Measurements from ENCODE around the gene HOTAIR.
A peak's percentile ranks its signal among the peaks of the same experiment; 100 is the strongest.

Gene HOTAIR

DNA sequence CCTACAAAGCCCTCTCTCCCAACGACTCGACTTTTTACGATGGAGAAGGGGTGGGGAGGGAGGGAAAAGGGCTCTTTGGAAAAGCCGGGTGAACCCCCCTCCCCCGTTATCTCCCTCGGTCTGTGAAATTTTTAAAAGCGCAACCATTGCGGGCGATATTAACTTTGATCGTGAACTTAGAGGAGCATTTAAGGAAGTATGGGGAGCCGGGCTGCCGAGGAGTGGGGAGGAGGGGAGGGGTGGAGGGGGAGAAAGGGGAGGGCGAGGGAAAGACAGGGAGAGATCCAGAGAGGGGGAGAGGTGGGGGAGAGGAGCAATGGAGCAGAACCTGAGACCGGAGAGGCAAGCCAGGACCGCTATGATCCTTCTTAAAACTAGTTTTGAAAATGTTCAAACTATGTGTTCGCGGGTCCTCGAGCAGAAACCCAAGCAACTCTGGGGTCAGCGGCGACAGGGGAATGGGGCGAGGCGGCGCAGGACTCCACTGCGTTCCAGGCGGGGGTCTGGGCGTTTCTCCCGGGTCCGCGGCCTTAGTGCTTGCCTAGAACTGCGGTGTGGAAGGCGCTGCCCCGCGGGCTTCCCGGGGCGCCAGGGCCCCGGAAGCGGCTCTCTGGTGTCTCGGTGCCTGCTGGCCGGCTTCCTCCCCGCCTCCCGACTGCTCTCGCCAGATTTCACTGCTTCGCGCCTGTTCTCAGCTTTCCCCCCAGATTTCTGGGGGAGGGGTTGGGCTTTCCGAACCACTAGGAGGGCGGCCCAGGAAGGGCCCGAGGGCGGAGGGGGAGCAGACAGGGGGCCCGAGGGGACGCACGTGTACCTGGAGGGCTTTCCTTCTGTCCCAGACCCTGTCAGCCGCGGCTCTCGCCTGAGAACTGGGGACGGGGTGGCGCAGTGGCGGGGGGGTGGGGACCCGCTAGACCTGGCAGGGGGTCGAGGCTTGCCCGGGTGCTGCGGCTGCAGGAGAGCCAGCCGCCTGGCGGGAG lies at the start of gene HOTAIR:
TSS of gene HOTAIR (minus strand) at position 871 of the 980 bp plus-strand sequence.
- DNase-seq (ENCODE audit: low read depth in 2 of 2), result no peak

DNA sequence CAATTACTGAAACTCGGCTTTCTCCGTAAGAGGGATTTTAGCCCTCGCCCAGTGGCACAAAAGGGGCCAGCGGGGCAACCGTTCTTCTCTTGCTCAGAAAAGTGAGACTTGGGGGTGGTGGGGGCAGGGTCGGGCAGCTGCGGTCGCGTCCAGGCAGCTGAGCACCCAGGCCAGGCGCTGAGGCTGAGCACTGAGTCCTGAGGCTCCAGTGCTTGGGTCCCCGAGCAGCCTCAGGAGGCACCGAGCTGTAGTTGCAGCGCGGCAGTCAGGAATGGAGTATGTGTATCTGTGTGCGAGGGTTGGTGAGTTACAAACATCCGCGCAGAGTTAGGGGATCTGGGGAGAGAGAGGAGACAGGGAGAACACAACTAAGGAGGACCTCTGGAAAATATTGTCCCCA lies 49.4 kb upstream of the HOTAIR start:
- no peak for DNase-seq (ENCODE audit: low read depth in 2 of 2)

GRCh38 chr12:54022960-54023884 lies 48.5 kb upstream of the HOTAIR start:
- no peak for DNase-seq (ENCODE audit: low read depth in 2 of 2)

GRCh38 chr12:54021432-54022013 lies 46.8 kb upstream of the HOTAIR start:
- DNase-seq (ENCODE audit: low read depth in 2 of 2), result no peak

- DNase-seq (ENCODE audit: low read depth in 2 of 2), result no peak
Observed at GRCh38 chr12:54020591-54021405, 46.0 kb upstream of the HOTAIR start.

DNA sequence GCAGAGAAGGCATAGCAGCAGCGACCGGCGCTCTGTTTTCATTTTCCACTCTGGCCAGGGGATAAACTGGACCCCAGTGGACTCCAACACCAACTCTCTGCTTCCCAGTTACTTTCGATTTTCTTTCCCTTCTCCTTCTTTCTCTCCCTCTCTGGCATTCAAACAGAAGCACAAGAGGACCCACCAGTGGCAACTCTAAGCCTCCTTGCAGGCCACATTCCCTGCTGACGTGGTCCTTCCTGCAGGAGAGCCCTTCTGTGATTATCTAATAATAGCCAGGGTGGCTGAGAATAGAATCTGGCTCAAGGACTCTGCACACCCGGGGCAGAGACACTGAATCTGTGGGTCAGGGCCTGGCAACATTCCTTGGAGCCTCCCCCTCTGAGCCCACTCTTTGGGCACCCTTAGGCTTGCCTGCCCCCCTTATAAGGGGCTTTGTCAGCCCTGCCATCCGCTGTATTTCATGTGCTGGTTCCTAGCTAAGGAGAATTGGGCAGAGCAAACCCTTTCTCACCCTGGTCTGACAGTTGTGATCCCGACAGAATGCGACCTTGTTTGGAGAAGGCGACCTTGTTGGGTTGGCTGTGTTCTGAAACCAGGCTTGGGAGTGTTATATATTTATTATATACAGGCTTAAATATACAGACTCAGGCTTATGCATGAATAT lies 45.3 kb upstream of the HOTAIR start:
- DNase-seq (ENCODE audit: low read depth in 2 of 2), result no peak

GRCh38 chr12:54019091-54019811 lies 44.5 kb upstream of the HOTAIR start:
- DNase-seq (ENCODE audit: low read depth in 2 of 2), result no peak

DNA sequence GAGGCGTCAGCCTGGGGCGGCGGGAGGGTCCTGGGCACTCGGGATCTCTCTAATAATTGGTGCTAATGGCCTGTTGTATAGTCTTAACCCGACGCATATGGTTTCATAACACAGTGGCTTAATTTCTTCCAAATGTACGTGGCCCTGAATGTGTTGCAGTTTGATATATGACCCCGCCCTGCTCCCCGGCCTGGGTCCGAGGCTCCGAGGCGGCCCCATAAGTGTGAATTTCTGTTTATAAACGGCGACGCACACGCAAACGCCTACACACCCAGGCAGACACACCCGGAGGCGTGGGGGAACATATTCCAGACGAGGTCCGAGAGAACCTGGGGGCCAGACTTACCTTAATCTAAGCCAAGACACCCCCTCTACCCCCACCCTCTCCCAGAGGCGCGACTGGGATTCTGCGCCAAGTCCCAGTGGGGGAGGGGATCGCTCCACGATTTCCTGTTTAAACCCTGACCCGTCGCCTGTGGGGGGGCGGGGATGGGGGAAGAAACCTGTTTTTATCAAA lies 43.8 kb upstream of the HOTAIR start:
- no peak for DNase-seq (ENCODE audit: low read depth in 2 of 2)

GRCh38 chr12:54017878-54018467 lies 43.2 kb upstream of the HOTAIR start:
- peak; percentile 50 to 59 for DNase-seq (ENCODE audit: low read depth in 2 of 2)

DNA sequence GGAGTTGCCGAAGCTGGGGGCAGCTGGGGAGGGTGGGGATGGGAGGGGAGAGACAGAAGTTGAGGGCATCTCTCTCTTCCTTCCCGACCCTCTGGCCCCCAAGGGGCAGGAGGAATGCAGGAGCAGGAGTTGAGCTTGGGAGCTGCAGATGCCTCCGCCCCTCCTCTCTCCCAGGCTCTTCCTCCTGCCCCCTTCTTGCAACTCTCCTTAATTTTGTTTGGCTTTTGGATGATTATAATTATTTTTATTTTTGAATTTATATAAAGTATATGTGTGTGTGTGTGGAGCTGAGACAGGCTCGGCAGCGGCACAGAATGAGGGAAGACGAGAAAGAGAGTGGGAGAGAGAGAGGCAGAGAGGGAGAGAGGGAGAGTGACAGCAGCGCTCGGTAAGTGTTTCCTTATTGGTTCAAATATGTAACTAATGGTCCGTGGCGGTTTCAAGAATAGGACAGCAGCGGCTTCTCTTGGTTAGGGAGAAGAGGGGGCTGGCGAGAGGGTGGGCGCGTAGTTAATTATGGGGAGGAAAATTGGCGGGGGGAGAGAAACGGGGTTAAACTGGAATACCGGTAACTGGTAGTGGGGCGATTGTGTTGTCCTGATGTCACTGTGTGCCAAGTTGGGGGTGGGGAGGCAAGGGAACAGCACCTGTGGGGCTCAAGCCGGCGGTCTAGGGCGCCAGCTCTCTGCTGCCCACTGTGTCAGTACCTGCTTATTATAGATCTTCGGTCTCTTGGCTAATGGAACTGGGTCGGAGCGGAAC lies 42.5 kb upstream of the HOTAIR start:
- no peak for DNase-seq (ENCODE audit: low read depth in 2 of 2)

GRCh38 chr12:54016478-54016964 lies 41.8 kb upstream of the HOTAIR start:
- DNase-seq (ENCODE audit: low read depth in 2 of 2), result no peak

GRCh38 chr12:54016051-54016450 lies 41.3 kb upstream of the HOTAIR start:
- no peak for DNase-seq (ENCODE audit: low read depth in 2 of 2)

- DNase-seq (ENCODE audit: low read depth in 2 of 2), result no peak
Observed at GRCh38 chr12:54015018-54015931, 40.5 kb upstream of the HOTAIR start.

DNA sequence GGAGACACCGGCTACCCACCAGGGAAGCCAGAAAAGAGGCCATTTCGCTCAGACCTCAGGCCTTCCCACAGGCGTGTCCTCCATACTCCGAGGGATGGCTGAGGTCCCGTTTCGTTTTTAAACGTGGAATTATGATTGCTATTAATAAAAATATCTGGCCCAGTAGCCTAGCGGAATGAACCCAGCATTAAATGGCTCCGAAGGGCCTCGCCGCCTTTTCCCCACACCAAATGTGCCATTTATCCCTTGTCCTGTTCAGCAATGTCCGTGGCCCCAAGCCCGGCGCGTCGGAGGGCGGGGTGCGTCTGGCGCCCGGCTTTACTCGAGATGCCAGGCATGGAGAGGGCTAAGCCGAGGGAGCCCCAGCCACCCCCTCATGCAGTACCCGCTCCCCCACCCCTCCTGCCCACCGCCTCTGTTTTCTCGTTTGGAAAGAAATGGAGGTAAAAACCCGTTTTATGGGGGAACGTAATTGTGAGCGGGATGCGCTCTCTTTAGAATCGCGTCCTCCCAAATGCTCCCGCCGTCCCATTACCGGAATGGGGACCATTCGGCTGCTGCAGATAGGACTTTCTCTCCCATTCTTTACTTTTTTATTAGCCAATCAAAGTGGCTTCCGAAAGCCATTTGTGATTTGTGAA lies 39.7 kb upstream of the HOTAIR start:
- DNase-seq (ENCODE audit: low read depth in 2 of 2), result no peak

DNA sequence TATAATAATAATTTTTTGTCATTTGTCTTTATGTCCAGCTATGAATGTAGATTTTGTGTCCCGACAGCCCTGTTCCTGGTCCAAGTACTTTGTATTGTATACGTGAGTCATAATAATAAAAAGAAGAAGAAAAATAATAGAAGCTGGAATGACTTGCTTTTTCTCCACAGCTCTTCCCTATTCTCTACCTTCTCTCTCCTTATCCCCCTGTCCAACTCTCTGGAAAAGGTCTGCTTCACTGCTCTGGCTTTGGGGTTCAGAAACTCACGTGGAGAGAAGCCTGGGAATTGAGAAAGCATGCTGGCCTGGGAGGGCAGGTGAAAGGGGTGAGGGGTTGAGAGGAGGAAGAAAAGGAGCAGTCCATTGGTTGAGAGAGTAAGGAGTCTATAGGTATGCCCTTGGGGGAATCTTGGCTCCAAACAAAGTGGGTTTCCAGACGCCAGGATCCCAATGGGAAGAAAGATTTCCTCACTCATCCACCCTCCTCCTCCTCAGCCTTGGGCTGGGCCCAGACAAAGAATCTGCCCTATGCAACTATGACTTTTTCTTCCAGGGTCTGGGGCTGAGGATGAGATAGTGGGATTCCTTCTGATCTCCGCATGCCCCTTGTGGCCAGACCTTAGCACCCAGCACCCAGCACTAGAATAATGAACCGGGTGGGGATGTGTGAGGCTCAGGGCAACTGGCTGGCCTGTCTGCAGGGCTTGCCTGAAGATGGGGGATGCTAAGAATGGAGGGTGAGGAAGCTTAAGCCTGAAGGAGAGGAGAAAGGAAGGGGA lies 38.1 kb upstream of the HOTAIR start:
- no peak for DNase-seq (ENCODE audit: low read depth in 2 of 2)

All from stimulated activated CD4-positive, alpha-beta T cell treated with anti-CD3 and anti-CD28 coated beads, Interleukin-4, amount 100 ng/mL, for 48 hours (primary cell).